ENCODE results near the gene MON1A.
"Not testable (repeated sequence)": the region's sequence is repeated elsewhere in the genome, so short reads cannot be mapped to it uniquely, and the experiment has no call there.

The MON1A gene

GRCh38 chr3:49927798-49928197 lies 1.8 kb downstream of the MON1A start:
- TF ChIP-seq FOXP2 (optimal IDR thresholded peaks at IDR 0.05; ENCODE audit: control extremely low read depth, extremely low read length, insufficient read depth) (no peak), EZH2 (IDR thresholded peaks at IDR 0.05) (no peak), POLR2AphosphoS5 (IDR thresholded peaks at IDR 0.05; ENCODE audit: borderline replicate concordance, low read depth, low read length) (no peak)
- H3K27ac ChIP-seq, result no peak overlapping the region
- no peaks in the 10 kb centered on the region for H3K9me3 ChIP-seq (ENCODE audit: low read depth, low read length)
- H3K4me3 ChIP-seq, result no peak overlapping the region
- H3K36me3 ChIP-seq (ENCODE audit: insufficient read depth, low read length), result no peaks in the 10 kb centered on the region
- no peak for DNase-seq (ENCODE audit: low read depth, low spot score)
- H3K9ac ChIP-seq (ENCODE audit: insufficient read length), result no peak overlapping the region

GRCh38 chr3:49926117-49926728 lies 3.4 kb downstream of the MON1A start:
- TF ChIP-seq EZH2 (IDR thresholded peaks at IDR 0.05), result no peak
- TF ChIP-seq FOXP2 (optimal IDR thresholded peaks at IDR 0.05; ENCODE audit: control extremely low read depth, extremely low read length, insufficient read depth), result no peak
- TF ChIP-seq POLR2AphosphoS5 (IDR thresholded peaks at IDR 0.05; ENCODE audit: borderline replicate concordance, low read depth, low read length), result no peak
- Histone ChIP-seq H3K4me3 (no peak overlapping the region), H3K36me3 (ENCODE audit: insufficient read depth, low read length) (no peaks in the 10 kb centered on the region), H3K9ac (ENCODE audit: insufficient read length) (no peak overlapping the region), H3K9me3 (ENCODE audit: low read depth, low read length) (no peaks in the 10 kb centered on the region), H3K27ac (no peak overlapping the region)
- DNase-seq (ENCODE audit: low read depth, low spot score), result no peak

- TF ChIP-seq POLR2AphosphoS5 (IDR thresholded peaks at IDR 0.05; ENCODE audit: borderline replicate concordance, low read depth, low read length) (no peak), FOXP2 (optimal IDR thresholded peaks at IDR 0.05; ENCODE audit: control extremely low read depth, extremely low read length, insufficient read depth) (no peak), EZH2 (IDR thresholded peaks at IDR 0.05) (no peak)
- Histone ChIP-seq H3K36me3 (ENCODE audit: insufficient read depth, low read length) (no peaks in the 10 kb centered on the region), H3K27ac (no peak overlapping the region), H3K9me3 (ENCODE audit: low read depth, low read length) (no peaks in the 10 kb centered on the region), H3K9ac (ENCODE audit: insufficient read length) (no peak overlapping the region), H3K4me3 (no peak overlapping the region)
- no peak for DNase-seq (ENCODE audit: low read depth, low spot score)
These were observed 4.1 kb downstream of the MON1A start for GRCh38 chr3:49925485-49925884.

- H3K9ac ChIP-seq (ENCODE audit: insufficient read length), result no peak overlapping the region
- no peaks in the 10 kb centered on the region for H3K36me3 ChIP-seq (ENCODE audit: insufficient read depth, low read length)
- no peak overlapping the region for H3K27ac ChIP-seq
- H3K4me3 ChIP-seq, result no peak overlapping the region
- H3K9me3 ChIP-seq (ENCODE audit: low read depth, low read length), result no peaks in the 10 kb centered on the region
- no peak for TF ChIP-seq FOXP2 (optimal IDR thresholded peaks at IDR 0.05; ENCODE audit: control extremely low read depth, extremely low read length, insufficient read depth)
- TF ChIP-seq EZH2 (IDR thresholded peaks at IDR 0.05), result no peak
- TF ChIP-seq POLR2AphosphoS5 (IDR thresholded peaks at IDR 0.05; ENCODE audit: borderline replicate concordance, low read depth, low read length), result no peak
- DNase-seq (ENCODE audit: low read depth, low spot score), result no peak
These were observed 4.9 kb downstream of the MON1A start for GRCh38 chr3:49924683-49925082.

- not testable (repeated sequence) for H3K36me3 ChIP-seq (ENCODE audit: insufficient read depth, low read length); H3K4me3 ChIP-seq; H3K9ac ChIP-seq (ENCODE audit: insufficient read length); H3K27ac ChIP-seq; DNase-seq (ENCODE audit: low read depth, low spot score); H3K9me3 ChIP-seq (ENCODE audit: low read depth, low read length)
These were observed 11.6 kb downstream of the MON1A start for GRCh38 chr3:49917806-49918590.

GRCh38 chr3:49916686-49917085 lies 12.9 kb downstream of the MON1A start:
- no peak for DNase-seq (ENCODE audit: low read depth, low spot score)
- Histone ChIP-seq H3K27ac (no peak overlapping the region), H3K9ac (ENCODE audit: insufficient read length) (no peak overlapping the region), H3K9me3 (ENCODE audit: low read depth, low read length) (no peaks in the 10 kb centered on the region), H3K4me3 (no peak overlapping the region), H3K36me3 (ENCODE audit: insufficient read depth, low read length) (no peaks in the 10 kb centered on the region)
- no peak for TF ChIP-seq EZH2 (IDR thresholded peaks at IDR 0.05)
- TF ChIP-seq POLR2AphosphoS5 (IDR thresholded peaks at IDR 0.05; ENCODE audit: borderline replicate concordance, low read depth, low read length), result no peak
- TF ChIP-seq FOXP2 (optimal IDR thresholded peaks at IDR 0.05; ENCODE audit: control extremely low read depth, extremely low read length, insufficient read depth), result no peak

GRCh38 chr3:49914906-49915305 lies 14.7 kb downstream of the MON1A start:
- Histone ChIP-seq H3K9me3 (ENCODE audit: low read depth, low read length) (no peaks in the 10 kb centered on the region), H3K9ac (ENCODE audit: insufficient read length) (no peak overlapping the region), H3K36me3 (ENCODE audit: insufficient read depth, low read length) (no peaks in the 10 kb centered on the region), H3K4me3 (no peak overlapping the region), H3K27ac (no peak overlapping the region)
- DNase-seq (ENCODE audit: low read depth, low spot score), result no peak
- TF ChIP-seq POLR2AphosphoS5 (IDR thresholded peaks at IDR 0.05; ENCODE audit: borderline replicate concordance, low read depth, low read length), result no peak
- TF ChIP-seq FOXP2 (optimal IDR thresholded peaks at IDR 0.05; ENCODE audit: control extremely low read depth, extremely low read length, insufficient read depth), result no peak
- no peak for TF ChIP-seq EZH2 (IDR thresholded peaks at IDR 0.05)

- no peak for DNase-seq (ENCODE audit: low read depth, low spot score)
- no peak overlapping the region for H3K4me3 ChIP-seq
- no peak overlapping the region for H3K27ac ChIP-seq
- TF ChIP-seq FOXP2 (optimal IDR thresholded peaks at IDR 0.05; ENCODE audit: control extremely low read depth, extremely low read length, insufficient read depth), result no peak
- TF ChIP-seq POLR2AphosphoS5 (IDR thresholded peaks at IDR 0.05; ENCODE audit: borderline replicate concordance, low read depth, low read length), result no peak
- TF ChIP-seq EZH2 (IDR thresholded peaks at IDR 0.05), result no peak
- no peaks in the 10 kb centered on the region for H3K9me3 ChIP-seq (ENCODE audit: low read depth, low read length)
- H3K9ac ChIP-seq (ENCODE audit: insufficient read length), result no peak overlapping the region
- no peaks in the 10 kb centered on the region for H3K36me3 ChIP-seq (ENCODE audit: insufficient read depth, low read length)
These were observed 16.7 kb downstream of the MON1A start for GRCh38 chr3:49912881-49913281.

All from SK-N-MC (cell line).